ENCODE data around the gene GFOD1.
A peak's percentile ranks its signal among the peaks of the same experiment; 100 is the strongest.

GFOD1 gene

GRCh38 chr6:13421425-13422059, 65.9 kb downstream of the GFOD1 start:
- no peak for DNase-seq

GRCh38 chr6:13420269-13420668, 67.1 kb downstream of the GFOD1 start:
- DNase-seq = no peak

- no peak for DNase-seq
Measured at GRCh38 chr6:13419422-13420195, 67.8 kb downstream of the GFOD1 start.

- no peak for DNase-seq
Measured at GRCh38 chr6:13418844-13419243, 68.6 kb downstream of the GFOD1 start.

GRCh38 chr6:13417954-13418353, 69.4 kb downstream of the GFOD1 start:
- no peak for DNase-seq

GRCh38 chr6:13417431-13417830, 70.0 kb downstream of the GFOD1 start:
- no peak for DNase-seq

GRCh38 chr6:13415283-13415682, 72.1 kb downstream of the GFOD1 start:
- no peak for DNase-seq

GRCh38 chr6:13413900-13414555, 73.4 kb downstream of the GFOD1 start:
- peak; percentile 17 for DNase-seq

GRCh38 chr6:13413466-13413862, 73.9 kb downstream of the GFOD1 start:
- DNase-seq = no peak

GRCh38 chr6:13412639-13413465, 74.5 kb downstream of the GFOD1 start:
- DNase-seq = no peak

- DNase-seq = no peak
Measured at GRCh38 chr6:13412211-13412610, 75.2 kb downstream of the GFOD1 start.

- DNase-seq = no peak
Measured at GRCh38 chr6:13411484-13411883, 75.9 kb downstream of the GFOD1 start.

GRCh38 chr6:13409991-13410390, 77.4 kb downstream of the GFOD1 start:
- DNase-seq = no peak

- DNase-seq = no peak
Measured at GRCh38 chr6:13407709-13408695, 79.4 kb downstream of the GFOD1 start.

GRCh38 chr6:13407368-13407708, 80.1 kb downstream of the GFOD1 start:
- no peak for DNase-seq

- DNase-seq = no peak
Measured at GRCh38 chr6:13406781-13407180, 80.6 kb downstream of the GFOD1 start.

- DNase-seq = no peak
Measured at GRCh38 chr6:13405961-13406477, 81.4 kb downstream of the GFOD1 start.

- no peak for DNase-seq
Measured at GRCh38 chr6:13404892-13405254, 82.5 kb downstream of the GFOD1 start.

- DNase-seq = no peak
Measured at GRCh38 chr6:13404228-13404891, 83.0 kb downstream of the GFOD1 start.

- DNase-seq = no peak
Measured at GRCh38 chr6:13402711-13403110, 84.7 kb downstream of the GFOD1 start.

- no peak for DNase-seq
Measured at GRCh38 chr6:13400772-13401171, 86.6 kb downstream of the GFOD1 start.

All from CD4-positive, alpha-beta T cell treated with Interleukin-12 subunit alpha and Interleukin-12 subunit beta, for 1 hour (primary cell).